PC-9 (cell line): ENCODE measurements around the gene CPED1. TPM values are rescaled to one million over a fixed set of nuclear protein-coding genes. Genes with fewer than 3 reads are reported as not detected.
A peak's percentile ranks its signal among the peaks of the same experiment; 100 is the strongest.

ENCODE experiments used
- BruUV-seq: library from RNA; stranded (reverse); fragments of 400-500 nt; replicated peaks from 2 replicates; lab custom pipeline; 2021; lab: Mats Ljungman, UMichigan
- CTCF ChIA-PET: fragments of 300-600 bp; sonication (Branson Sonifier 250); formaldehyde crosslinking; loops from one replicate; lab custom pipeline; 2022; ENCODE audit warnings: antibody characterized with exemption; lab: Charles Lee
- POLR2A ChIA-PET: fragments of 300-600 bp; sonication (Branson Sonifier 250); formaldehyde crosslinking; loops from one replicate; lab custom pipeline; 2022; ENCODE audit warnings: antibody characterized with exemption; ENCODE audit not compliant: unreplicated experiment; lab: Charles Lee
- DNase-seq, 2 experiments: peaks; one replicate each; pipeline versions ENCODE4 v3.0.0 to v3.0.0-alpha.2; 2015 to 2022; ENCODE audit warnings: mixed read lengths in 1 of 2
- H2AFZ ChIP-seq: fragments of 200-600 bp; sonication (generic); 2 replicates; pipeline ENCODE4 v1.8.1; 2017; ENCODE audit warnings: antibody characterized with exemption
- H3F3A ChIP-seq: fragments of 200-600 bp; sonication (generic); 2 replicates; pipeline ENCODE4 v1.8.1; 2017; ENCODE audit warnings: antibody characterized with exemption, mild to moderate bottlenecking, low read depth; ENCODE audit not compliant: insufficient read depth
- H3K27ac ChIP-seq: fragments of 200-600 bp; sonication (generic); 2 replicates; pipeline ENCODE4 v1.6.1; 2016; ENCODE audit warnings: mixed run types
- H3K27me3 ChIP-seq: fragments of 200-600 bp; sonication (generic); 2 replicates; pipeline ENCODE4 v1.6.1; 2016; ENCODE audit warnings: low read depth, mixed run types; ENCODE audit not compliant: insufficient read depth
- H3K36me3 ChIP-seq: fragments of 200-600 bp; sonication (generic); 2 replicates; pipeline ENCODE4 v1.6.1; 2016; ENCODE audit warnings: low read depth, mixed run types
- H3K4me1 ChIP-seq: fragments of 200-600 bp; sonication (generic); replicated peaks from 2 replicates; pipeline ENCODE4 v1.6.1; 2016; ENCODE audit warnings: mixed run types; ENCODE audit not compliant: insufficient read depth
- H3K4me2 ChIP-seq: fragments of 200-600 bp; sonication (generic); 2 replicates; pipeline ENCODE4 v1.6.1; 2017; ENCODE audit warnings: mixed run types
- H3K4me3 ChIP-seq: fragments of 200-600 bp; sonication (generic); 2 replicates; pipeline ENCODE4 v1.6.1; 2016; ENCODE audit warnings: mixed run types
- H3K79me2 ChIP-seq: fragments of 200-600 bp; sonication (generic); 2 replicates; pipeline ENCODE4 v1.6.1; 2017; ENCODE audit warnings: low read depth, mixed run types
- H3K9me2 ChIP-seq: fragments of 200-600 bp; sonication (generic); 2 replicates; pipeline ENCODE4 v1.8.1; 2017; ENCODE audit warnings: mild to moderate bottlenecking; ENCODE audit not compliant: insufficient read depth
- H3K9me3 ChIP-seq: fragments of 200-600 bp; sonication (generic); 2 replicates; pipeline ENCODE4 v1.8.1; 2016; ENCODE audit warnings: low read depth; ENCODE audit not compliant: insufficient read depth
- H4K20me1 ChIP-seq: fragments of 200-600 bp; sonication (generic); 2 replicates; pipeline ENCODE4 v1.8.1; 2017; ENCODE audit not compliant: insufficient read depth
- CTCF ChIP-seq: fragments of 200-600 bp; sonication (generic); conservative IDR thresholded peaks from 2 replicates; pipeline ENCODE4 v1.6.1; 2017; ENCODE audit warnings: mixed run types, antibody characterized with exemption, mild to moderate bottlenecking, moderate library complexity
- EZH2 ChIP-seq: fragments of 200-600 bp; sonication (generic); IDR thresholded peaks from 2 replicates; pipeline ENCODE4 v1.8.0; 2017; ENCODE audit warnings: antibody characterized with exemption, low read depth
- intact Hi-C: fragments of 100-400 bp; cut with micrococcal nuclease; formaldehyde crosslinking; loops from one replicate; pipeline ENCODE4 v1.10.0; 2022; ENCODE audit not compliant: unreplicated experiment
- total RNA-seq: library from RNA; stranded (reverse); gene quantifications from 2 replicates; pipeline ENCODE4 v1.2.3, GENCODE V29; 2021

Gene CPED1
- total RNA-seq, 1 experiment from 2014 or later, result 2.4 TPM

GRCh38 chr7:121080913-121081326, 92.4 kb downstream of the CPED1 start:
- BruUV-seq, result no TSS peak
- H3K4me1 ChIP-seq, result peaks cover 38% of the 10 kb centered on the region
- DNase-seq, result no peak
- no peak overlapping the region for H3K27ac ChIP-seq
- intact Hi-C loops, result loop anchor here (1.0 to 5.0 kb wide), 3 partner anchors 94 to 289 kb away; partner anchors contain the start of gene TSPAN12
- POLR2A ChIA-PET, result no interaction called here
- H3K79me2 ChIP-seq, result no peaks in the 10 kb centered on the region
- no peak overlapping the region for H3K4me3 ChIP-seq
- no peaks in the 10 kb centered on the region for H3K27me3 ChIP-seq
- H2AFZ ChIP-seq, result no peak overlapping the region
- no peak for TF ChIP-seq EZH2
- TF ChIP-seq CTCF, result no peak
- H3K4me2 ChIP-seq, result no peak overlapping the region
- CTCF ChIA-PET, result interaction anchor here (0.9 to 2.9 kb wide), 2 partner anchors 15 to 93 kb away, joined by 3 to 25 read pairs; partner anchors contain the start of gene CPED1
- no peaks in the 10 kb centered on the region for H3K9me2 ChIP-seq
- H3K36me3 ChIP-seq, result no peaks in the 10 kb centered on the region
- H3F3A ChIP-seq, result peaks cover 23% of the 10 kb centered on the region
- H3K9me3 ChIP-seq, result no peaks in the 10 kb centered on the region
- no peaks in the 10 kb centered on the region for H4K20me1 ChIP-seq

- ChIA-PET CTCF (interaction anchor here (0.9 to 2.9 kb wide), 2 partner anchors 15 to 94 kb away, joined by 3 to 25 read pairs; partner anchors contain the start of gene CPED1), POLR2A (no interaction called here)
- H3K9me2 ChIP-seq, result no peaks in the 10 kb centered on the region
- no peak overlapping the region for H3K27ac ChIP-seq
- no TSS peak for BruUV-seq
- H3F3A ChIP-seq, result peaks cover 23% of the 10 kb centered on the region
- H3K9me3 ChIP-seq, result no peaks in the 10 kb centered on the region
- H3K79me2 ChIP-seq, result no peaks in the 10 kb centered on the region
- H4K20me1 ChIP-seq, result no peaks in the 10 kb centered on the region
- peaks cover 42% of the 10 kb centered on the region for H3K4me1 ChIP-seq
- H3K27me3 ChIP-seq, result no peaks in the 10 kb centered on the region
- no peak overlapping the region for H2AFZ ChIP-seq
- no peaks in the 10 kb centered on the region for H3K36me3 ChIP-seq
- no peak overlapping the region for H3K4me3 ChIP-seq
- no peak overlapping the region for H3K4me2 ChIP-seq
- peak in 1 of 2 experiments; percentile 65 for DNase-seq
- intact Hi-C loops, result loop anchor here (1.0 to 5.0 kb wide), 3 partner anchors 94 to 289 kb away; partner anchors contain the start of gene TSPAN12
- TF ChIP-seq EZH2 (no peak), CTCF (peak; percentile 76)
These were observed 92.9 kb downstream of the CPED1 start for GRCh38 chr7:121081327-121081936.

- peak overlapping the region; percentile 64; the same call in 1 of the 2 replicates for H3K4me2 ChIP-seq
These were observed 94.0 kb downstream of the CPED1 start for GRCh38 chr7:121082400-121083101.

More at GRCh38 chr7:121082400-121083101, 94.0 kb downstream of the CPED1 start:
- Histone ChIP-seq H3K9me2 (no peaks in the 10 kb centered on the region), H2AFZ (no peak overlapping the region), H3K27me3 (no peaks in the 10 kb centered on the region), H3K9me3 (no peaks in the 10 kb centered on the region), H3K4me1 (peaks cover 42% of the 10 kb centered on the region), H3F3A (peaks cover 23% of the 10 kb centered on the region), H3K79me2 (no peaks in the 10 kb centered on the region), H3K27ac (peak overlapping the region; percentile 76), H3K4me3 (no peak overlapping the region), H3K36me3 (no peaks in the 10 kb centered on the region), H4K20me1 (no peaks in the 10 kb centered on the region)
- no TSS peak for BruUV-seq
- ChIA-PET POLR2A (interaction anchor here (0.5 to 0.7 kb wide), 2 partner anchors 20 to 132 kb away, joined by 3 to 7 read pairs; partner anchors contain the start of gene ING3), CTCF (interaction anchor here (0.5 to 2.9 kb wide), 7 partner anchors 21 to 912 kb away, joined by 3 to 25 read pairs (median 4); partner anchors contain the start of gene CPED1)
- intact Hi-C loops, result loop anchor here (2.0 to 5.0 kb wide), 2 partner anchors 132 to 225 kb away; partner anchors contain the start of genes ING3 and TSPAN12
- DNase-seq, result no peak
- TF ChIP-seq CTCF (no peak), EZH2 (no peak)
